Glutamatergic neuron (in vitro differentiated cells): ENCODE measurements around the gene XPC. TPM values are rescaled to one million over a fixed set of nuclear protein-coding genes. Genes with fewer than 3 reads are reported as not detected.

ENCODE experiments used
- DNase-seq: peaks from one replicate; pipeline ENCODE4 v3.0.0; 2022
- H3K27ac Mint-ChIP-seq: one replicate; pipeline ENCODE4 v1.8.0; 2020; ENCODE audit warnings: mild to moderate bottlenecking, mixed read lengths, inconsistent platforms; ENCODE audit not compliant: unreplicated experiment
- H3K27me3 Mint-ChIP-seq: one replicate; pipeline ENCODE4 v1.8.0; 2020; ENCODE audit warnings: mild to moderate bottlenecking, moderate library complexity, mixed read lengths, inconsistent platforms; ENCODE audit not compliant: unreplicated experiment
- H3K36me3 Mint-ChIP-seq: one replicate; pipeline ENCODE4 v1.8.0; 2020; ENCODE audit warnings: mild to moderate bottlenecking, mixed read lengths, inconsistent platforms; ENCODE audit not compliant: unreplicated experiment
- H3K4me1 Mint-ChIP-seq: one replicate; pipeline ENCODE4 v1.8.0; 2020; ENCODE audit warnings: mild to moderate bottlenecking, low read depth, mixed read lengths, inconsistent platforms; ENCODE audit not compliant: unreplicated experiment
- H3K4me3 Mint-ChIP-seq: one replicate; pipeline ENCODE4 v1.8.0; 2020; ENCODE audit warnings: mild to moderate bottlenecking, mixed read lengths, inconsistent platforms; ENCODE audit not compliant: unreplicated experiment
- H3K9me3 Mint-ChIP-seq: one replicate; pipeline ENCODE4 v1.8.0; 2020; ENCODE audit warnings: mild to moderate bottlenecking, moderate library complexity, mixed read lengths, inconsistent platforms; ENCODE audit not compliant: unreplicated experiment
- CTCF ChIP-seq: fragments of 200-600 bp; sonication (generic); IDR thresholded peaks from one replicate; pipeline ENCODE4 v1.5.0; 2021; ENCODE audit not compliant: partially characterized antibody, unreplicated experiment
- total RNA-seq: library from RNA; stranded (reverse); fragmentation: NEBNext Ultra II Directional; extraction: Animal tissue kit (Norgen Biotek cat#: 25700); gene quantifications from one replicate; pipeline ENCODE4 v1.2.1, GENCODE V29; 2021; ENCODE audit not compliant: unreplicated experiment

Gene XPC
- total RNA-seq, 1 donor from 2014 or later = 39.5 TPM

GRCh38 chr3:14211621-14212020, 33.2 kb upstream of the XPC start:
- Mint-ChIP-seq H3K27me3 (peaks cover 2% of the 10 kb centered on the region), H3K27ac (no peak overlapping the region), H3K9me3 (no peaks in the 10 kb centered on the region), H3K4me1 (no peaks in the 10 kb centered on the region), H3K4me3 (no peak overlapping the region), H3K36me3 (no peaks in the 10 kb centered on the region)
- no peak for DNase-seq
- no peak for TF ChIP-seq CTCF

- no peak overlapping the region for H3K4me3 Mint-ChIP-seq
- no peak overlapping the region for H3K27ac Mint-ChIP-seq
- peaks cover 2% of the 10 kb centered on the region for H3K27me3 Mint-ChIP-seq
- TF ChIP-seq CTCF = no peak
- no peak for DNase-seq
- no peaks in the 10 kb centered on the region for H3K4me1 Mint-ChIP-seq
- H3K36me3 Mint-ChIP-seq = no peaks in the 10 kb centered on the region
- H3K9me3 Mint-ChIP-seq = no peaks in the 10 kb centered on the region
Observed at GRCh38 chr3:14210843-14211594, 32.6 kb upstream of the XPC start.

- no peaks in the 10 kb centered on the region for H3K9me3 Mint-ChIP-seq
- TF ChIP-seq CTCF = no peak
Observed at GRCh38 chr3:14210290-14210688, 31.9 kb upstream of the XPC start.

GRCh38 chr3:14209581-14210289, 31.3 kb upstream of the XPC start:
- no peaks in the 10 kb centered on the region for H3K4me1 Mint-ChIP-seq
- TF ChIP-seq CTCF = no peak
- H3K36me3 Mint-ChIP-seq = no peaks in the 10 kb centered on the region
- no peak for DNase-seq
- no peaks in the 10 kb centered on the region for H3K27me3 Mint-ChIP-seq
- no peak overlapping the region for H3K4me3 Mint-ChIP-seq
- no peaks in the 10 kb centered on the region for H3K9me3 Mint-ChIP-seq
- no peak overlapping the region for H3K27ac Mint-ChIP-seq

More at GRCh38 chr3:14210290-14210688, 31.9 kb upstream of the XPC start:
- DNase-seq = no peak
- Mint-ChIP-seq H3K27ac (no peak overlapping the region), H3K36me3 (no peaks in the 10 kb centered on the region), H3K4me1 (no peaks in the 10 kb centered on the region), H3K27me3 (no peaks in the 10 kb centered on the region), H3K4me3 (no peak overlapping the region)

- Mint-ChIP-seq H3K9me3 (no peaks in the 10 kb centered on the region), H3K36me3 (no peaks in the 10 kb centered on the region), H3K4me3 (no peak overlapping the region), H3K27ac (no peak overlapping the region), H3K27me3 (no peaks in the 10 kb centered on the region), H3K4me1 (no peaks in the 10 kb centered on the region)
- no peak for DNase-seq
- no peak for TF ChIP-seq CTCF
Observed at GRCh38 chr3:14208977-14209394, 30.6 kb upstream of the XPC start.
